IPS-NIHi7 (cell line): ENCODE data around the gene MED9.
A peak's percentile ranks its signal among the peaks of the same experiment; 100 is the strongest.

ENCODE experiments used
- DNase-seq: peaks from one replicate; pipeline ENCODE4 v3.0.0; 2012; ENCODE audit warnings: mixed read lengths; ENCODE audit errors: extremely low spot score

Gene MED9

DNA sequence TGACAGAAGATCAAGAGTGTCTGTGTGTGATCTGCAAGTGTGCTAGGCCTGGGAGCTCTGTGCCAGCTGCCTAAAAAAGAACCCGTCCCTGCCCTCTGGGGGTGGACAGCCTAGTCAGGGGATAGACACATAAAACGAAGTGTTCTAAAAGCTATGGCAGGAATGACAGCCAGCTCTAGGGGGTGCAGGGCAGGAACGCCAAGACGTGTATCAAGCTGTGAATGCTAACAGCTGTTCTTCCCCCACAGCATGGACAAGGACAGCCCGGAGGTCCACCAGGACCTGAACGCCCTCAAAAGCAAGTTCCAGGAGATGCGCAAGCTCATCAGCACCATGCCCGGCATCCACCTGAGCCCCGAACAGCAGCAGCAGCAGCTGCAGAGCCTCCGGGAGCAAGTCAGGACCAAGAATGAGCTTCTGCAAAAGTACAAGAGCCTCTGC is 14.3 kb downstream of the MED9 start:
- no peak for DNase-seq

DNA sequence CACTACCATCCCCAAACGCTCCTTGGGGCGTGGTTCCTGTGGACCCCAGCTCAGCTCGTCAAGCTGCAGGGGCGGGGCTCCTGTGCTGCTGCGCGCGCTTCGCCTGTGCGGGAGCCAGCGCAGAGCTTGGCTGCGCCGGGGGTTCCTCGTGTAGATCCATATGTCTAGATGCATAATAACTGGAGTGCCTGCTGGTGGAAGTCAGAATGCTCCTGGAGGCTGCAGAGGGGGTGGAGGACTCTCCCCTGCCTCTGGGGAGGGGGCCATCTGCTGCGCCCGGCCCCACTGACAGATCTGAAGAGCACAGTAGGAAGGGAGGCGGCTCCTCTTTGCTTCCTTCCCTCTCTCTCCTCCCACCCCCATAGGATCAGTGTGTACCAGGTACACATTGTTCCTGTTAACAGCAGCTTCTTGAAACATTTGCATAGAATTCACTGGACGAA is 14.8 kb downstream of the MED9 start:
- DNase-seq: no peak

DNA sequence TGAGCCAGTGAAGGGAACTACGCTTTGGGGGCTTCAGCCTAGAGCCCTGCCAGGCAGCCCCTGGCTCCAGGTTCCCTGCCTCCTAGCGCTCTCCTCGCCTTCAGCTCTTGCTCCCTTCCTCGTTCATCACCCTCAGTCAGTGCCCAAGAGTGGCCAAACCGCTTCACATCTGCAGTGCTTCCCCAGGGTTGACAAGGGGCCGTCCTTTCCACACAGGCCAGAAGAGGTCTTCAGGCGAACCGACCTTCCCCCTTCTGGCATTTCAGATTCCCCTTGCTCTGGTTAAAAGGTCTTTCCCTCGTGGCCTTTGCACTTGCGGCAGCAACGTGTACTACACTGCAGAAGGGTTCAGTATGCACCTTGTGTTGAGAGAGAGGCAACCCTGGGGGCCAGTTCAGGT is 15.3 kb downstream of the MED9 start:
- DNase-seq: no peak

DNA sequence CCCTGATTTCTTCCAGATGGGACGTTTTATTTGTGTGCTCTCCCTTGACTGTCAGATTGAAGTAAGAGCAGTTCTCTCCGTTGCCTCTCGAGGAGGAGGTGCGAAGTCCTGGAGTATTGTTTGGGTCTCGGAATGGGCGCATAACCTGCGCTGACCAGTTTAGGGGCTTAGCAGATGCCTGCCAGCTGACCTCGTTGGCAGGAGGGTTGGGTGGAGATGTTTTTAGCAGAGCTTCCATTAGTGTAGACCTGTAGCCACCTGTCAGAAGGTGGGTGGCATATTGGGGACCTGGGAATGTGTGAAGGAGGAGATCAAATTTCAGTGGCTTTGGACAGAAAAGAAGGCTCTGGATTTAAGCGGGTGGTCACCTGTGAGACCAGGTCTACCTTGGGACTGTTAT is 15.8 kb downstream of the MED9 start:
- no peak for DNase-seq

DNA sequence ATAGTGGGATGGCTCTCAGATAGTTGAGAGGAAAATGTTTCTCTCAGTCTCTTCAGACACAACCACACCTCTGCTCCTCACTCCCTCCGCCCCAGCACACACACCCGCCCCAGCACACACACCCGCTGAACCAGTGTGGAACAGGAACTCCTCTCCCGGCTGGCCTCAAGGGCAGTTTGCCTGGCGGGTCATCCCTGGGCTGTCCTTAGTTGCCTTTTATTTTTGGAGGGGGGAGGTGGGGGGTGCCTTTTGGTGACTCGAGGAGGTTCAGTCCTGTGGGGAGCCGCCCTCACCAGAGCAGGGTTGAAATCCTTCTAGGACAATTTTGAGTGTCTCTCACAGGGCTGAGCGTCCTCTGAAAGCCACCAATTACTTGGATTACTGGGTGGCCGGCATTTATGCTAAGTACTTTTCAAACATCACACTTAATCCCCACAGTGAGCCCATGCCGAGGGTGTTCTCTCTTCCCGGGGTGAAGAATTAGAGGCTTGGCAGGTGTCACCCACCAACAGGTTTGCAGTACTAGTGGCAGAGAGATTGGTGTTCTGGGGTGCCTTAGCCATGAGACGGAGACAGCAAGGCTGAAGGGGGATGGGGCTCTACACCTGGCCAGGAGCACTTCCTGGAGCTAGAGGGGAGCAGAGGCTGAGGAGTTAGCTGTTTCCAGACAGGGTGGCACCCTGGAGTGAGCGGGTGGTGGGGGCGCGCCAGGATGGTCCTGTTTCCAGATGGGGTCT is 16.6 kb downstream of the MED9 start:
- no peak for DNase-seq

DNA sequence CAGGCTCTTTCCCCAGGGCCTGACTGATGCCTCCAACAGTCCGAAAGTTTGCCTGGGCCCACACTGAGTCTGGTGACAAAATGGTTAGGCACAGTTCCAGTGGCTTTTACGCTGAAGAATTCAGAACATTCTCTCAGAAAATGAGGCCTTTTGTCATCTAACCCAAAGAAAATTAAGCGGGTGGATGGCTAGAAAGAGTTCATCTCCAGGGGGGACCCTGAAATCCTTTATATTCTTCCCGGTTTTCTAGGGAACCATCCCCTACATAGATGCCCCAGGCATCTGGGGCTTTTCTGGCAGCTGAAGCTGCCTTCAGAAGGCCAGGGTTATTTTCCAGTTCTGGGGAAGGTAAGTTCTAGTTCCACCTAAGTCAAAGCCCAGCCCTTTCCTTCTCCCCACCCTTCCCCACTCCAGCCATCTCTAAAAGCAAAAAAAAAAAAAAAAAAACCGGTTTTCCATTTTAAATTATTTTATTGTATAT is 17.2 kb downstream of the MED9 start:
- no peak for DNase-seq

DNA sequence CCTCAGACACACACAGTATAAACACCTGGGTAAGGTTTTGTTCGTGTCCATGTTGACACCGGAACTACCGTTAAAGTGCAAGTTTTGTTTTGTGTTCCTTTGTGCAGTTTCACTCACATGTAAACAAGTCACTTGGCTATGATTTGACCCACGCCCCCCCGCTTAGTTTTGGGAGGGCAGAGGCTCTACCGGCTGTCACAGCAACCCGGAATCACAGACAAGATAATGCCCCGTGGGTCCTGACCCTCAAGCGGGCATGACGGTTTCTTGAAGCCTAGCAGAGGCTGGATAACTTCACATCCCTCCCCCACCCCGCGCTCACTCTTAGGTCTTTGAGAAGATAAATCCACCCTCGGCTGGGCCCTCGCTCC is 17.7 kb downstream of the MED9 start:
- no peak for DNase-seq

DNA sequence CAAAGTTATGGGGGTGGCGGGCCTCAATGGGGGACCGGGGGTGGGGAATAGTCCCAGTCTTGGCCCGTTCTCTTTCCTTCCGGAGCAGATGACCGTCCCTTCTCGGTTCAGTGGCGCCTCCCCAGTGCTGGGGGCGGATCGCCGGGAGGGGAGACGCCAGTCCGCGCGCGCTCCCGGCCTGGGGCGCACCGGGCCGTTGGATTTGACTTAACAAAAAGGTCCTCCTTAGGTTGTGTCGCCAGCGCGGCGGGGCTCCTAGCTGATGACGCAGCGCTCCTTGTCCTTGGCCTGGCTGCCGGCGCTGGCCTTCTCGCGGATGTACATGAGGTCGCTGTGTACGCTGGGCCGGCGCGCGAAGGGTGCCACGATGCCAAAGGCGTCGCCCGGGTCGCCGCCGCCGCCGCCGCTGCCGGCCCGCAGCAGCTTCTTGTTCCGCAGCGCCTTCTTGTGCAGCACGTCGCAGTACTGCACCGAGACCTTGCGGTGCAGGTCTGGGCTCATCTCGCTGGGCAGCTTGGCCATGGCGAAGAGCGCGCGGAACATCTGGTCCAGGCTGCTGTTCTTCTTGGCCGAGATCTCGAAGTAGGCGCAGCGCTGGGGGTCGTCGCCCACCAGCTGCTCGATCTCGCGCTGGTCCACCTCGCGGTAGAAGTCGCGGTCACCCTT is 18.2 kb downstream of the MED9 start:
- peak; percentile 48 for DNase-seq

DNA sequence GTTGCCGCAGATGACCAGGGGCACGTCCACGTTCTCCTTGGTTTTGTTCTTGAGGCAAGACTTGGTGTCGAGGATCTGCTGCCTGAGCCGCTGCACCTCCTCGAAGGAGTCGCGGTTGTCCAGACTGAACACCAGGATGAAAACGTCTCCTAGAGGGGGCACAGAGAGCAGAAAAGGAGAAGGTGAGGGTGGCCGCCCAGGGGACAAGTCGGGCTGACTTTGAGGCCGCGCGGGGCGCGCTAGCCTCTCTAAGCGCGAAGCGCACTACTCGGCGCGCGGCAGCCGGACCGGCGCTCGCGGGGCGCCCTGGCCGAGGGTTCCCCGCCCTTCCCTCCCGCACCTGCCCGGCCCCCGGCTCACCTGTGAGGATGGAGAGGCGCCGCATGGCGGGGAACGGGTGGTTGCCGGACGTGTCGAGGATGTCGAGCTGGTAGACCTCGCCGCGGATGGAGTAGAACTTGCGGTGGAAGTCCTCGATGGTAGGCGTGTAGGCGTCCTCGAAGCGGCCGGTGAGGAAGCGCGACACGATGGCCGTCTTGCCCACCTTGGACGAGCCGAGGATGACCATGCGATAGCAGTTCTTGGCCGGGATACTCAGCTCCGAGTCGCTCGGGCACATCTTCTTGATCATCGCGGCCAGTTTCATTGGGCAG is 18.9 kb downstream of the MED9 start:
- DNase-seq: no peak

DNA sequence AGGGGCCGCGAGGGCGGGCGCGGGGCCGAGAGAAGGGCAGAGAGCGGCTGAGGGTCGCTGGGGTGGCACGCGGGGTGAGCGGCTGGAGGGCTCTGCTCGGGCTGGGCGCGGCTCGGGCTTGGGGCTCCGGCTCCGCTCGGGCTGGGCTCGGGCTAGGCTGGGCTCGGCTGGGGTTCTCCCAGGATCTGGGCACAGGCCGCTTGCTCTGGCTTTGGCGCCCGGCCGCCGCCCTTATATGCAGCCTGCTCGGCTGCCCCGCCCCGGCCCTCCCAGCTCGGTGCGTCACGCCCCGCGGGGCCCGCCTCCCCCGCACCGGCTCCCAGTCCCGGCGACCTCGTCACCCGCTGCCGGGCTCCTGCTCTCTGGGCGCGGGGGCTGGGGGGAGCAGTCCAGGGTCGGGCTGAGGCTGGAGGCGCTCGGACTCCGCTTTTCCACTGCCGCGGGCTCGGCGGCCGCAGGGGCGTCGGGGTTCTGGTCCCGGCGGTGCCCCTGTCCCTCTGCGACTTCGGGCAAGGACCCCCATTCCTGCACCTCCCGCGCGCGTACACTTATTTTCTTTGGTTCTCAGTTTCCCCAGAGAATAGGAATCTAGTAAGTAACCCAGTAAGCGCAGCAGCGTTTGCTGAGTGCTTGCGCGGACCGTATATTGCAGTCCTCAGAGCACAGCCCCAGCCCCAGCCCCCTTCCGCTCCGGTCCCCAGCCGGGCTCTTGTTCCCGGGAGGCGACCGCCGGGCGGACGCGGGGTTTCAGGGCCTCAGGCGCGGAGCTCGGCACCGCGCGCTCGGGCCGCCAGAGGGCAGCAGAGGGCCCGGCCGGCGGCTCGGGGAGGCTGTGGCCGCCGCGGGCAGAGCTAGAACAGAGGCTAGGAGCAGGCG is 19.6 kb downstream of the MED9 start, which contains the start of gene RASD1:
TSS of gene RASD1 (minus strand) at position 207 of the 876 bp plus-strand sequence. CDS start 214 bp downstream, outside the sequence.
- peak; percentile 93 for DNase-seq

DNA sequence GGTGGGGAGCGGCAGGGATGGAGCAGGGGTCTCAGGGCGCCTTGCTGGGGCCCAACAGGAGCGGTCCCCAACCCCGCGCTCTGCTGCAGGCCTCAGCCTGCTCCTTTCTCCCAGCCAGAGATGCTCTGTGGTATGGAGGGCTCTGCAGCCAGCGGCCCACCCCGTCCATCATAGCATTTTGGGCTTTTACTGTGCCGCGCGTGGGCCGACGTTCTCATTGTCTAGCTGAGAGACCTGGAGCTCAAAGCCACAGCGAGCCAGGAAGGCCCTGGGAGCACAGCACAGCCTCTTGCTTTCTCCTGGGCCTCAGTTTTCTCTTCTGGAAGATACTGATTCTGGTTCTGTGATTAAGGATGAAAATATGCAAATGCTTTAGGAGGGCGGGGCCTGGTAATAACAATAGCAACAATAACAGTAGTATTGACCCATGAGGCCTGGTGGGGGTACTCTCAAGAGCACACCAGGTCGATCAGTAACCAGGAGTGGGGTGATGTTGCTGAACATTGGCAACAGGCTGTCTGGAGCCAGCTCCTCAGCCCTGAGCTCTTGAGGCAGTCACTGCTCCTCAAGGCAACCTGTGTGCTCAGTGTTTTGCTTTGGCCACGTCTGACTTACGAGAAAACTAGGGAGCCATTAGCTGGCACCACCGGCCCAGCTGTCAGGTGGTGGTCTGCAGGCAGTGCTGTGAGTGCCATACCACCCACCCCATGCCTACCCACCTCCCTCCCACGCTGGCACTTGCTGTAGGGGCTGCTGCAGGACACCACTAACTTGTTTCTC is 20.5 kb downstream of the MED9 start:
- DNase-seq: no peak

DNA sequence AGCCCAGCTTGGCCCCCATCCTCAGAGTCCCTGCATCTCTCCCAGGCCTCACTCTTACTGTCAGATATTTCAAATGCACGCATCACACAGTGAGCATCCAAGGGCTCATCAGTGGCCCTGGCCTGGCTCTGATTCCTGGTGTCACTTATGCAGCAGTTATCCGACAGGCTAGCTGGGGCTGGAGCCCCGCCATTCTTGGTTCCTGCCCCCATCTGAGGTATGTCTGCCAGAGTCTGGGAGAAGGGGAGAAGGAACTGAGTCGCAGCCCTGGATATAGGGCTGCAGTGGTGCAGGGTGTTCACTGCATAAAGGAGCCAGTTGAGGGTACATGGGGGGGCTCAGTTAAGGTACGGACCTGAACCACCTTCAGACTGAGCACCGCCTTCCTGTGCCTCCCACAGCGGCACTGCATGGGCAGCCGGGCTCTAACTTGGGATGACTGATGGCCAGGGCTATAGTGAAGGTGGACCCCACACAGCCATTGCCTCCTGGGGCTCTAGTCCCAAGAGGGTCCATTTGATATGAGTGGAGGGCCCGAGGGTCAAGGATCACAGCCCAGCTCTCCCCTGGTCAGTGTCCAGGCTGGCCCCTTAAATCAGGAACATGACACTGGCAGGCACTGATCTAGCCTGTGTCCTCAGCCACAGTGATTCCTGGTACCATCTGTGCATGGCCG is 21.2 kb downstream of the MED9 start:
- DNase-seq: no peak

DNA sequence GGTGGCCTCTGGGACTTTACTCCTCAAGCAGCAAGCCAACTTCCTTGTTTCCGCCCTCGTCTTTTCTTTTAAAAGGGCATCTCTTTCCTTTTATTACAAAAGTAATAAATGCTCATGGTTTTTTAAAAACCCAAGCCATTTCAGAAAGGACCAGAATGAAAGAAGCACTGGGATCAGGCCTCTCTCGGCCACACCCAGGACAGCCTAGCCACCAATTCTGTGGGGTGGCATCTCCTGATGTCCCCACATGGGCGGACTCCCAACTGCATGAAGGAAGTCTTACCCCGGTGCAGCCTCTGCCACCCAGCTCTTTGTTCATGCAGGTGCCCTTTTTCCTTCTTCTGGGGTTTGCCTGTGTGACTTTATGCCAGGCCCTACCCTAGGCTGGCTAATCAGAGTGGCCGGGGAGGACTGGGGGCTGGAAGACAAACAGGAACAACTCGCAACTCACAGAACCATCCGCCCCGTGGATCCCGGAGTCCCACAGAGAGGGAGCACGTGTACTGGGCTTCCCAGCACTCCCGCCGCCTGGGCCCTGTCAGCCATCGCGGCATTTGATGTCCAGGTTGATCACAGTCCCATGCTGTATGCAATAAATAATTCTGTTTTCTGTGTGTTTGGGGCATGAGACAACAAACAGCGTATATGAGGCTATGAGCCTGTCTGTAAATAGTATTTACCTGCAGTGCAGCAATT is 22.0 kb downstream of the MED9 start:
- DNase-seq: no peak

DNA sequence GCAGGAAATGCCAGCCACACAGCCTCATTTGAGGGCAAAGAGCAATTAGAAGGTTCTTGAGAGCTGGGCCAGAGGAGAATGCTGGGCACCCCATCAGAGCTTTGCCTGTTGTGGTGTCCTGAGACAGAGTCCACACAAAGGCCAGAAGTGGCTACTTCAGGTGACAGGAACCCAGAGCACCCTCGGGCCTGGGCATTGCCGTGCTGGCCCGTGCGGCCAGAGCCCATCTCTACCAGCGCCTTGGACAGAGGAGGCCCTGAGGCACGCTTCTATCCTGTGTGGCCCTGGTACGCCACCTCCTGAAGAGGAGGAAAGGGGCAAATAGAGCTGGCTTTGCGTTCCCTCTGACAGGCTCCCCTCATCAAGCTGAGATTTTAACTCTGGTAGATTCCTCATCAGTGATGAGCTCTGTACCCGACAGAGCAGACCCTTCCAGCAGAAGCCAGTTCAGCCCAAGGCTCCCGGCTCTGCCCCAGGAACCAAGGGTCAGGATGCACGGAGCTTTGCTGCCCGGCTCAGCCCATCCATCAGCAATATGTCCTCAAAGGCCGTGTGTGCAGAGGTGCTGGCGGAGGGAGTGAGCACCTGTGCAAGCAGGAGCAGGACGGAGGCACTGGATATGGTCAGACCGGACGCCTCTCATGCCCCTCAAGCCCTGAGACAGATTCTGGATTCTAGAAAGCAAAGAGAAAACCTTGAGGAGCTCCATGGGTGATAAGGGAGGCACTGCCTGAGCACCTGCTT is 22.8 kb downstream of the MED9 start:
- no peak for DNase-seq

DNA sequence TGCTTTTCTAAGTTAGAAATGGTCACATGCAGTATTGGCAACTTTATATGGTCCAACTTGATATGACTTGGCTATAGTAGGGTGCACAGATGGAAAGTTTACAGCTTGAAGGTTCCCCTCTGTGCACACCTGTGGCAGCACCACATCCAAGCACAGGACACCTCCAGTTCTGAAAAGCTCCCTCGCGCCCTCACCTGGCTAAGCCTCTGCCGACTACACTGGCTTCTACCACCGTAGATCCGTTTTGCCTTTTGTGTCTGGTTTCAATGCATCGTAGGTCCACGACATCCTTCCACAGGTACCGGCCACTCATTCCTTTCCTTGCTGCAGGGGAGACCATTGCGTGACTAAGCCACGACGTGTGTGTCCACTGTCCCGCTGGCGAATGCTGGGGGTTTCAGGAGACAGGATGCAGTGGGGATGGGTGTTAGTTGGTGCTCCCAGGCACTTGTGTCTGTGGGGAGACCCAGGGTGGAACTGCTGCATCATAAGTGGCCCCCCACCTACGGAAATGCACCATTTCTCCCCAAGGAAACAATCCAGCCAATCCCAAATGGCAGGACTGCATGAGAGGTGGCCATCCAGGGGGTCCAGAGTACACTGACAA is 24.3 kb downstream of the MED9 start:
- DNase-seq: peak; percentile 60

DNA sequence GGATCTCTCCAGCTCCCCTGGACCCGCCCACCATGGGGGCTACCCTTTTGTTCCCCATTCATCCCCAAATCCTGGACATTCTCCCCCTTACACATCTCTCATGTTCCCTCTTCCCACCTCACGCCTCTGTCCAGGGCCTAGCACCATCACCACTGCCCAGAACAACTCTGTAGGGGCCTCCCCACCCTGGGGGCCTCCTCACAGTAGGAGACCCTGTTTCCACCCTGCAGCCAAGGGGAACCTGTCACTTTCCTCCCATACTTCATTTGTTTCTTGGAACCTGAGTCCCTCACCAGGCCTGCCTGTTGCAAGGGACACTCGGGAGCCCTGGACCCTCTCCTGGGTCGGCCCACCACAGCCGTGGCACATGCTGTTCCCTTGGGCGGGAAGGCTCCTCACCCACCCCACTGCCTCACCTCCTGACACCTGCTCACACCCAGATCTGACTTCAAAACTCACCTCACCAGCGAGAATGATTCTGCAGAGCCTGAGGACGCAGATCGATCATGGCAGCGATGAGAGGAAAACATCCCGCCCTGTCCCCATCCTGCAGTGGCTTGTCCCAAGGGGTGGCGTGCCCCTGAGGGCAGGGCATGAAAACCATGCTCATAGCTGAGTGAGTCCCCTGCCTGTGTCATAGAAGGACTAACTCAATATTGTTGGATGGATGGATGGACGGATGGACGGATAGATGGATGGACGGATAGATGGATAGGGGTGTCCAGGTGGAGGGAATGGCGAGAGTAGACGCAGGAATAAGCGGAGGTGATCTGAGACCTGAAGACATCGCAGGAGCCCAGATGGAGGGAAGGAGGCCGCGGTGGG is 26.2 kb downstream of the MED9 start:
- no peak for DNase-seq

DNA sequence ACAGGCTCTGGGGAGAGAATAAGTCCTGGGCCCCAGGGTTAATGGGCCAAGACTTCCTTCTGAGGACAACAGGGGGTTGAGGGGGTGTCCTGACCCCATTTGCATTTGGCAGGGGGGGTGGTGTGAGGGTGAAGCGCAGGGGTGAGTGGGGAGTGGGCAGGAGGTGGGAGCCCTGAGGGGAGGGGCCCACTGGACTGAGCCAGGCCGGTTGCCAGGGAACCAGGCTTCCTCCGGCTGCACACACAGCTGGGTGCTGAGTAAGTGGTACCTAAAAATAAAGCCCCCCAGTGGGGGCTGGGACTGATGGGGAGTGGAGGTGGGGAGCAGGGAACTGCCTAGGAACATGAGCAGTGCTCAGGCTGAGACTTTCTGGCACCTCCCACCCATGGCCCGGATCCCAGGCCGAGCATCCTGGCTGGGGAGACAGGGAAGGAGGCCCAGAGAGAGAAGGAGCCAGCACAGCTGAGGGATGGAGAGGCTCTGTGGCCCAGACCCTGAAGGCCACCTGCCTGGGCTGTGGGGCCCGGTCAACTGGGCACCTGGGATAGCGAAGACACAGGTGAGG is 26.8 kb downstream of the MED9 start:
- no peak for DNase-seq
